GM19452 (cell line): ENCODE results near the gene IL1RL2.

Source experiments
- ATAC-seq: cut with Tn5 transposase; IDR thresholded peaks from one replicate; pipeline ENCODE4 v1.9.1; 2021; ENCODE audit not compliant: unreplicated experiment

IL1RL2 gene

GRCh38 chr2:102158011-102158755, 28.6 kb upstream of the IL1RL2 start:
- ATAC-seq = no peak

DNA sequence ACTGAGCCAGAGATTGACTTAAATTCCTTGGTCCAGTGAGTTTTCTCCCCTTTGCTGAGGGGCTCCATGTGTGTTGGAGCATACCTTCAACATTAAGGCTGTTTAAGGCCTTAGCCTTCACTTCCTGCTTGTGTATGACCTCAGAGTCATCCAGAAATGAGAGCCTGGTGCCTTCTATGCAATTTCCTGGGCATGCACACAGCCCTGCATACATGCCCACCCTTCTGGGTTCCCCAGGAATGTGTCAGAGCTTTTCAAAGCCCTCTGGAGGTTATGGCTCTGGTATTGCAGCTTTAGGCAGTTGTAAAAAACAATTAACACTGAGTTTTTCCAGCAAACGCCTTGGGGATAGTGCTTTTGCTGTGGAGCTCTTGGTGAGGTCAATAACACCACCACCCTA, 27.5 kb upstream of the IL1RL2 start:
- ATAC-seq = no peak

- no peak for ATAC-seq
Measured at GRCh38 chr2:102166189-102166845, 20.5 kb upstream of the IL1RL2 start.

- no peak for ATAC-seq
Measured at GRCh38 chr2:102168026-102168771, 18.6 kb upstream of the IL1RL2 start.

GRCh38 chr2:102171946-102172345, 14.9 kb upstream of the IL1RL2 start:
- no peak for ATAC-seq

GRCh38 chr2:102172745-102173144, 14.1 kb upstream of the IL1RL2 start:
- no peak for ATAC-seq

DNA sequence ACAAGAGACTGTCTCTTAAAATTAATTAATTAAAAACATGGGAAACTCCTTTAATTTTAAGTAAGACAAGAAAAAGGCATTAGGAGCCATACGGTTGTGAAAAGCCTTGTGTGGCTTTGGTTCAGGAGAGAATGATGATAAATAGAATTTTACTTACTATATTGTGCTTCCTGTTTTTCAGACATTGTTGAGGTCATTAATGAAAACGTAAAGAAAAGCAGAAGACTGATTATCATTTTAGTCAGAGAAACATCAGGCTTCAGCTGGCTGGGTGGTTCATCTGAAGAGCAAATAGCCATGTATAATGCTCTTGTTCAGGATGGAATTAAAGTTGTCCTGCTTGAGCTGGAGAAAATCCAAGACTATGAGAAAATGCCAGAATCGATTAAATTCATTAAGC, 10.7 kb upstream of the IL1RL2 start:
- no peak for ATAC-seq

- no peak for ATAC-seq
Measured at GRCh38 chr2:102177814-102178478, 8.9 kb upstream of the IL1RL2 start.

DNA sequence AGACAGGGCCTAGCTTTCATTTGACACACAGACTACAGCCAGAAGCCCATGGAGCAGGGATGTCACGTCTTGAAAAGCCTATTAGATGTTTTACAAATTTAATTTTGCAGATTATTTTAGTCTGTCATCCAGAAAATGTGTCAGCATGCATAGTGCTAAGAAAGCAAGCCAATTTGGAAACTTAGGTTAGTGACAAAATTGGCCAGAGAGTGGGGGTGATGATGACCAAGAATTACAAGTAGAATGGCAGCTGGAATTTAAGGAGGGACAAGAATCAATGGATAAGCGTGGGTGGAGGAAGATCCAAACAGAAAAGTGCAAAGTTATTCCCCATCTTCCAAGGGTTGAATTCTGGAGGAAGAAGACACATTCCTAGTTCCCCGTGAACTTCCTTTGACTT, 7.8 kb upstream of the IL1RL2 start:
- ATAC-seq = no peak

DNA sequence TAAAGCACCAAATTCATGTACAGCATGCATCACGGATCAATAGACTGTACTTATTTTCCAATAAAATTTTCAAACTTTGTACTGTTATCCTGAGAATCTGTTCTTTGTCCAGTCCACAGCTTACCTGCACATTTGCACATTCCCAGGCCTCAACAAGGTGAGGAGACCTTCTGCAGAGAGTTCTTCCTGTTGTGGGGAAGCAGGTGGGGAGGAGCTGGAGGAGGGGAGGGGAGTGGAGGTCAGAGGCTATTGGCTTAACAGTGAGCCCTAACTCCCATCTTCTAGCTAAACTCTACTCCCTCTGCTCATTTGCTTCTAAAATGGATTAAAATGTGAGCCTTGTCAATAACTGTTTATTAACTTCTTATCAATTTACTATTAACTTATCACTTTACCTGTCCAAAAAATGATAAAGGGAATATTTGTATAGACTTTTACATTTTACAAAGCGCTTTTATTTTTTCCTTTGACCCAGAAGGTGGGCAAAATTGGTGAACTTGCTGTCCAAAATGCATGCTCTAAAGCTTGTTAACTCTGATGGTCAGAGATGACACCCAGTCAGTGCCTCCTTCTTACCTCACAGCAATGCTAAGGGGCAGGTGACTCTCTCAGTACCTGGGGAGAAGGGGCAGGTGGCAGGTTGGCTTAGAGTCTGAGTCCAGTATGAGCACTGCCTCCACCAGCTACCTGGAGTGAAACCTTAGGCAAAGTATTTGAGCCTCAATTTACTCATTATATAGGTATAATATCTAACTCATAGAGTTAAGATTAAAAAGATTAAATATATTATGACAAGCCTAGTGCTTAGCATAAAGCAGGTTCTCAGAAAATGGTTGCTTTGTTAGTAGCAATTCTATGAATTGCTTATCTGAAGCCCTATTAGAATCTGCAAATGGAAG, 6.8 kb upstream of the IL1RL2 start:
- ATAC-seq = no peak

GRCh38 chr2:102180687-102180999, 6.2 kb upstream of the IL1RL2 start:
- no peak for ATAC-seq

DNA sequence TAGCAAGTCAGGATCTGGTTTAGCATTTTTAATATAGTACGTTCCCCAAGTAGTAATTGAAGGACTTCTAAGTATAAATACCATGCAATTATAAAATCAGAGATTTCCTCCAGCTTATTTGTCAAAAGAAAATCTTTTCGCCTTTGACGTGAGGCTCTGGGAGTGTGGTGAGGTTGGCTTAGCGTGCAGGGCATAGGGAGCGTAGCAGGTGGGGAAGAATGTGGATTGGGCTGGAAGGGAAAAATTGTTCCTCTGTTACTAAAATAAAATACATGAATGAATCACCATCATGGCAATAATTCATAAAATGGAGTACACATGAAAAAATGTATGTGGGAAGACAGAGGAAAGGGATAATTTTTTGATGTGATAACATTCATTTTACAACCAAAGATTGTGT, 5.4 kb upstream of the IL1RL2 start:
- ATAC-seq = no peak

- ATAC-seq = no peak
Measured at GRCh38 chr2:102181919-102182635, 4.7 kb upstream of the IL1RL2 start.

DNA sequence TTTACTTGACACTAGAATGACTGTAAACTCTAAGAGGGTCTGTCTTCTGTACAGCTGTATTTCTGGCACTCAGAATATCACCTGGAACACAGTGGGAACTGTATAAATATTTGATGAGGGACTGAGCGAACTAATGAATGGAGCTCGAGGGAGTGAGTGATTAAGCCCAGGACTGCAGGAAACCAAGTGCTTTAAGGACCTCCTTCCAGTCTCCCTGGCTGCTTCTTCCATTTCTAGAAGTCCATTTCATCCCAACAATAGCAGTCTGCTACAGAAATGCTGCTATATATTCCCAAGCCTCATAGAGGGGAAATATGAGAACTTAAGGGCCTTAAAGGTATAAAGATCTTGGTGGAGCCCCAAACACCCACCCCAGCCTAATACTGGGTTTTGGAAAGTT, 2.8 kb upstream of the IL1RL2 start:
- no peak for ATAC-seq

- ATAC-seq = no peak
Measured at GRCh38 chr2:102184568-102184967, 2.3 kb upstream of the IL1RL2 start.

GRCh38 chr2:102185347-102185746, 1.5 kb upstream of the IL1RL2 start:
- no peak for ATAC-seq

DNA sequence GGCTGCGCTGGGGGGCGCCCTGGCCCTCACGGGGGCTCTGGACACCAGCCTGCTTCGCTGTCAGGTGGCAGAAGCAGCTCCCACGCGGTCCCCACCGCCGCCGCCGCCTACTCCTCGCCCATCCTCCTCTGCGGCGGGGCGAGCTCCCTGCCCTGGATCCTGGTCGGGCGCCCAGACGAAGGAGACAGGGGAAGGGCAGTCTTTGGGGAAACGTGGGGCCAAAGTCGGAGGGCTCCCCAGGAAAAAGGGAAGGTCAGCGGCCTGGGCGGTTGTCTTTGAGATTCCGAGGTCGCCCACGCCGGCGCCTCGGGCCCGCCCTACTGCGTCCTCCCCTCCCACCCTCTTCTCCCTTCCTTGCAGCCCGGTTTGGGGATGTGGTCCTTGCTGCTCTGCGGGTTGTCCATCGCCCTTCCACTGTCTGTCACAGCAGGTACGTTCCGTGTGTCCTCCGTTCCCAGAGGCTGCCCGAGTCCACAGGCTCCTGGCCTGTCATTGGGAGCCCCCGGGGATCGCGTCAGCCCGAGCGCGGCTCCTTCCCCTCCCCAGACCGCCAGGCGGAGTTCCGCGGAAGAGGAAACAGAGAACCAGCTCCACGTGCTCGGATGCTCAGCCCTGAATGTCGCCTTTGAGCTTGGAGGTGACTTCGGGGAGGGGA, 800 bp downstream of the IL1RL2 start:
- no peak for ATAC-seq

- ATAC-seq = no peak
Measured at GRCh38 chr2:102190430-102191107, 3.7 kb downstream of the IL1RL2 start.

DNA sequence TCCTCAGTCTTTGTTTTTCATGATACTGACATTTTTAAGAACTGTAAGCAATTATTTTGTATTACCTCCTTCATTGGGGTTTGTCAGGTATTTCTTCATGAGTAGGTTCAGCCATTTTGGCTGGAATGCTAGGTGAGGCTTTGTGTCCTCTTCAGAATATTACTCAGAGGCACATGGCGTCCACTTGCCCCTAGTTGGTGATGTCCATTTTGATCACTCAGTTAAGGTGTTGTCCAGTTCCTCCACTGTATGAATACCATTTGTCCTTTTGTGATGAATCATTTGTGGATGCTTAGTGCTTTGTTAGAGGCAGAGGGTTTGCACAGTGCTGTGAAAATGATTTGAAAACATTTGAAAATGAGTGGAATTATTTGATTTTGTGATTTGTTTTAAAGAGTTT, 4.7 kb downstream of the IL1RL2 start:
- no peak for ATAC-seq
